ENCODE measurements around the gene PIP5K1B.

PIP5K1B gene

DNA sequence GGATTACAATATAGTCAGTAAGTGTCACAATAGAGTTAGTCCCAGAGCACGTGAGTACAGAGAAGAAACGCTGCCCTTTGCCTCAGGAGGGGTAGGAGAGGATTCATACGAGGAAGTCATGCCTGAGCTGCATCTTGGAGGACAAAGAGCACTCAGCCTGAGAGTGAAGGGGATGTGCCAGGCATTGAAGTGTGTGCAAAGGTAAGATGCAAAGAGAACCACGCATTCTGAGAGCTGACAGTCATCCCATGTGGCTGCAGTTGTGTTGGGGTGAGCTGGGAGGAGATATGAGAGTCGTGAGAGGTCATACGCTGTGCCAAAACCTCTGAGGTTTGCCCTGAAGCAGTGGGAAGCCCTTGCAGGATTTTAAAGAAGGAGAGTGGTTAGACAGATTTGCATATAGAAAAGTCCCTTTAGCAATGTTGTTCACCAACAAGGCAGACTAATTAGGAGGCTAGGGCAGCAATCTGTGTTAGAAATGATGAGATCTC is 97.5 kb downstream of the PIP5K1B start:
- in situ Hi-C loops (cut with HindIII; ENCODE audit: low sequenced_read_pairs) = no loop called here

DNA sequence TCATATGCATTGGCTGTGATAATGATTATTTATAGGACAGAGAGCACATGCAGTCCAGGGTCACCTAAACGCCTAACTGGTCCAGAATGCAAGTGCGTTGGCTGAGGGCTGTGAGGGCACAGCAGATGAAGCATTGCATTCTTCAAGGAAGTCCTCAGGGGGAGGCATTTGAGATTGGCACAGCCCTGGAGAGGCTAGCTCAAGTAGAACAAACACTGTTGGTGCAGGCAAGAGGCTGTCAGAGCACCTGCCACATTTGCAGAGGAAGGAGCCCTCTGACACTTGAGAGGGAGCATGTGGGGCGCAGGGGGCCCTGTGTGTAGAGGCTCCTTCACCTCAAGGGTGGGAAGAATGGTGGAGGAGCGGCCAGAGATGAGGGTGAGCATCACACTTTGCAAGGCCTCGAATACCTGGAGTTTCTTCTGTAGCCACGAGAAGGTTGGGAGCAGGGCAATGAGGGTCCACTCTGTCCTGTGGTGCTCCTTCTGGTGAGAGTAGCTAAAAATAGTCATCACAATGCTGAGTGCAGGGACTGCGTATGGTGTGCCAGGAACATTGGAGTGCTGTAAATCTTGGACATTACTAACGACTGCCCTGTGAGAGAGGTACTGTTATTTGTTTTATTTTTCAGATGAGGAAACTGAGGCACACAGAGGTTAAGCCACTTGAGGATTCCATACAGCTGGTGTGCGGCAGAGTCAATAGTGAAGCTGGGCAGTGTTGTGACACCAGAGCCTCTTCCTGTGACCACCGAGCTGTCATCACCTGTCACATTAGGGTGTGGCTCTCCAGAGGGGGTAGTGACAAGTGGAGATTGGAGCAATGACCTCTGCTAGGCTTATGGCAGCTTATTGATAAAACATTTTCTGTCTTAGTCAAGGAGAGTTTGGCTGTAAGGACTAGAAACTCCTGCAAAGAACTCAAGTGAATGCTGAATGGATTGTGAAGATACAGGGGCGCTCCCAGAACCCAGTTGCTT is 100.2 kb downstream of the PIP5K1B start:
- in situ Hi-C loops (cut with HindIII; ENCODE audit: low sequenced_read_pairs) = loop anchor here (5.0 kb wide), 1 partner anchor 37 kb away; no protein-coding TSS in a partner anchor

DNA sequence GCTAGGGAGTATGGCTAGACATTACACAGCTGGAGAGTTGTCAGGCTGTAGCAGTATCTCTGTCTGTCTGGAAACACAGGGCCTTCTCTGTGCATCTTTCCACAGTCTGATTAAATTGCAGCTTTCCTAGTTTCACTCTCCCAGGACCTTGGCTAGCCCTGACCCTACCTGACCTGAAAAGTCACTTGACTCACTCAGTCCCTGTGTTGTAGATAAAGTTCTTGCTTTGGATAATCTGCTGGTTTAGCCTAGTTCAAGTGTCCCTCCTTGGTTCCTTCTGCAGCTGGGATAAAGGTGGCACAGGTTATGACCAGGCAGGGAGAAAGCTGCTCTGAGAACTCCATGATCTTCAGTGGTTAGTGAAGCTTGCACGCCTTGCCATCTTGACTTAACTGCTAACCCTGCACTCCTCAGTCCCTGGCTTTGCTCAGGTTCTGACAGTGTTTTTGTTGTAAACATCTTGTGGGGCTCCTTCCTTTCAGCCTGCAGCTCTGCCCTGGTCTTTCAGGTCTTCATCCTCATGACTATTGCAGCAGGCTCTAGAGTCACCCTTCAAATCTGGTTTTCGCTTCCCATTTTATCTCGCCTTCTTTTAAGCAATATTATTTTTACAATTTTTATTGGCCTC is 101.0 kb downstream of the PIP5K1B start:
- in situ Hi-C loops (cut with HindIII; ENCODE audit: low sequenced_read_pairs) = loop anchor here (5.0 kb wide), 1 partner anchor 36 kb away; no protein-coding TSS in a partner anchor

DNA sequence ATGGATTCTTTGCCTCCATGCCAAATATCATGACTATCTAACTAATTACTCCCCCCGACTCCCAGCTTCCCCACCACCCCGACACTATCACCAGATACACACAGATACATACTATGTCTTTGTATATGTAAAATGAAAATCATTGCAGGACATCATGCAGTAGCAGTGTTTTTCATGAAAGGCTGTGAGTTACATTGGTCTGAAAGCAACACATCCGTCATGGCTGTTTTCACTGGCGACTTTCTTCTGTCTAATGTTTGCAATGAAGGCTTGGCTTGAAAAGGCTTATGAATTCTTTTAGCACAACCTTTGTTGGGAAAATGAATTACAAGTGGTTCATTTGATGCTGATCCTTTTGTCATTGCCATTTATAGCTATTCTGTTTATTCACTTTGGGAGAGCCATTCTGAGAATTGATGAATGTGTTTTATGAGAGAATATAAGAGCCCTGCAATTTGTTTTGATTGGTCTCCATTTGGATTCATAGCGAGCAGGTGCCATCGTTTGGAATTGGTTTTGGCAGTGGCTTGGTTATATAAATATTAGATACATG is 103.4 kb downstream of the PIP5K1B start:
- in situ Hi-C loops (cut with HindIII; ENCODE audit: low sequenced_read_pairs) = loop anchor here (5.0 kb wide), 1 partner anchor 34 kb away; no protein-coding TSS in a partner anchor

DNA sequence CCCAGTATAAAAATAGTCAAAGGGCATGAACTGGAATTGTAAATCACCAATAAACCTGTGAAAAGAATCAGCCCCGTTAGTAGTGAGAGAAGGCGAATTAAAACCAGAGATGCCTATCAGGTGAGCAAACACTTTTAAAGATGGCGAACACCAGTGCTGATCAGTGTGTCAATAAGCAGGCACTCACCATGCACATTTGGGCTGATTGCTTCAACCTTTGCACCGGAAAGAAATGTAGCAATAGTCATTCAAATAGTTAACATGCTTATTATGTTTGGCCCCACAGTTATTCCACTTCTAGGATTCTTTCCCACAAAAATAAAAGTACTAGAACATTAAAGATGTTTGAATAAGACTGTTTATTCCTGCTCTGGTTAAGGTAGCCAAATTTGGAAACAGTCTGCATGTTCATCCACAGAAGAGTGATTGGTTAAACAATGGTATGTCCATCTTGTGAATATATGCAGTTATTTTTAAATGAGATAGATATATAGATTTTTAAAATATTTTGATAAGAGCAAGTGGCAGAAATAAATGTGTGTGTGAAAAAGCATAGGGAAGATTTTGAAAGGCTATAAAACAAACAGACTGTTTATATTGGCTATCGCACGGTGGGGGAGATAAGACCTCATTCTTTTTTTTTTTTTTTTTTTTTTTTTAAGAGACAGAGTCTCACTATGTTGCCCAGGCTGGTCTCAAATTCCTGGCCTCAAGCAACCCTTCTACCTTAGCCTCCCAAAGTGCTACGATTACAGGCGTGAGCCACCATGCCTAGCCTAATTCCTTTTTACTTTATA is 112.2 kb downstream of the PIP5K1B start:
- in situ Hi-C loops (cut with HindIII; ENCODE audit: low sequenced_read_pairs) = no loop called here

DNA sequence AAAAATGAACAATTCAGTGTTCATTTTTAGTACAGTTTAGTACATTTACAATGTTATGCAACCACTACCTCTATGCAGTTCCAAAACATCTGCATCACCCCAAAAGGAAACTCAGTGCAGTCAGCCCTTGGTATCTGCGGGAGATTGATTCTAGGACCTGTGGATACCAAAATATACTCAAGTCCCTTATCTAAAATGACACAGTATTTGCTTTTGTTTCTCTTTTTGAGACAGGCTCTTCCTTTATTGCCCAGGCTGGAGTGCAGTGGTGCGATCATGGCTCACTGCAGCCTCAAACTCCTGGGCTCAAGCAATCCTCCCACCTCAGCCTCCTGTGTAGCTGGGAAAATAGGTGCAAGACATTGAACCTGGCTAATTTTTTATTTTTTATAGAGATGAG is 114.0 kb downstream of the PIP5K1B start:
- in situ Hi-C loops (cut with HindIII; ENCODE audit: low sequenced_read_pairs) = no loop called here

DNA sequence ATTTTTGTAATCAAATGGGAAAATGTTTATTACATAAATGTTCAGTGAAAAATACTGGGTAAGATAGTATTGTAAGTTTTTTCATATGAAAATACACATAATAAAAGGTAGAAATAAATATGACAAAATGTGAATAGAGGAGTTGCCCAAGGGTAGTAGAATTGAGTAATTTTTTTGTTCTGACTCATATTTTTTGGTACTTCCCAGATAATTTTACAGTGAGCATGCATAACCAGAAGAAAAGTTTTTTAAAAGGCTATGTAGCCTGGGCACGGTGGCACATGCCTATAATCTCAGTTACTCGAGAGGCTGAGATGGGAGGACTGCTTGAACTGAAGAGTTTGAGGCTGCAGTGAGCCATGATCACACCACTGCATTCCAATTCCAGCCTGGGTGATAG is 116.9 kb downstream of the PIP5K1B start:
- in situ Hi-C loops (cut with HindIII; ENCODE audit: low sequenced_read_pairs) = no loop called here

DNA sequence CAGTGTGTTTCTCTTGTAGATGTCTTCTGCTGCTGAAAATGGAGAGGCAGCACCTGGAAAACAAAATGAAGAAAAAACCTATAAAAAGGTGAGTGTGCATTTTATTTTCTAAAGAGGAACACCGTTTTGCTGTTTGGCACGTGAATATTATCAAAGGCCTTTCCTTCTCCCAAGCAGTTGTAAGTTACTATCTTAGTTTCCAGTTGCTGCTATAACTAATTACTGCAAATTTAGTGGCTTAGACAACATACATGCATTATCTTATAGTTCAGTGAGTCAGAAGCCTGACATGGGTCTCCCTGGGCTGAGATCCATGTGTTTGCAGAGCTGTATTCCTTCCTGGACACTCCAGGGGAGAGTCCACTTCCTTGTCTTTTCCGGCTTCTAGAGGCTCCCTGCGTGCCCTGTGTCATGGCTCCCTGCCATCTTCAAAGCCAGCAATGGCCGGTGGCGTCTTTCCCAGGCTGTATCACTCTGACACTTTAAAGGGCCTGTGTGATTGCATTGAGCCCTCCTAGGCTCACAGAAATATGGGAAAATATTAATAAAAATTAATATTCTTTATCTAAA is 117.6 kb downstream of the PIP5K1B start:
- in situ Hi-C loops (cut with HindIII; ENCODE audit: low sequenced_read_pairs) = no loop called here

DNA sequence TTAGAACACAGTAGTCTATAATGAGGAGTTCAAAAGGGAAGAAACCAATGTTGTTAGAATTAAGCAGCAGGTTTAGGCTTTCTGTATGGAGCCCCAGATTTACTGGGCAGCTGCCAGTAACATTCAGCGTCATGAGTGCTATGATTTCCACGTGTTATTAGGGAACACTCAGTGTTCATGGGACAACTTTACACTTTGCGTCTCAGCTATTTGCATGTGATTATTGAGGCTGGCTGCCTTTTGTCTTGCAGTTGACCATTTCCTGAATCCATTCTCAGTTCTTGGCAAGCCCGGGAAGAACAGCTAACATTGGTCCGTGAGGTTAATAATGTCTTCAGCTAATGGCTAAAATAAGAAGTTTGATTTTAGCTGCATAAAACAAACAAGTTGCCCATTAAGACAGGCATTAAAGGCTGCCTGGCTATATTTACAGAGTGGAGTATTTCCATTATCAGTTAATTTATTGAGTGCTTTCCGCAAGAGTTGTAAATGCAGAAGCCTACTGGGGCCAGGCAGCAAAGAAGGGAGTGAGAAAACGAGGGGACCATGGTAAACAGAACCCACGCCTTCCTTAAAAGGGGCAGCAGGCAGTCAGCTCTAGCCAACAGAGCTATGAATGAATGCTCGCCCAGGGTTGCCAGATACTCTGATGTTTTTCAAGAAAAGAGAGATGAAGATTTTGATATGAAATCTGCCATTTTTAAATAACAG is 120.9 kb downstream of the PIP5K1B start:
- in situ Hi-C loops (cut with HindIII; ENCODE audit: low sequenced_read_pairs) = no loop called here

DNA sequence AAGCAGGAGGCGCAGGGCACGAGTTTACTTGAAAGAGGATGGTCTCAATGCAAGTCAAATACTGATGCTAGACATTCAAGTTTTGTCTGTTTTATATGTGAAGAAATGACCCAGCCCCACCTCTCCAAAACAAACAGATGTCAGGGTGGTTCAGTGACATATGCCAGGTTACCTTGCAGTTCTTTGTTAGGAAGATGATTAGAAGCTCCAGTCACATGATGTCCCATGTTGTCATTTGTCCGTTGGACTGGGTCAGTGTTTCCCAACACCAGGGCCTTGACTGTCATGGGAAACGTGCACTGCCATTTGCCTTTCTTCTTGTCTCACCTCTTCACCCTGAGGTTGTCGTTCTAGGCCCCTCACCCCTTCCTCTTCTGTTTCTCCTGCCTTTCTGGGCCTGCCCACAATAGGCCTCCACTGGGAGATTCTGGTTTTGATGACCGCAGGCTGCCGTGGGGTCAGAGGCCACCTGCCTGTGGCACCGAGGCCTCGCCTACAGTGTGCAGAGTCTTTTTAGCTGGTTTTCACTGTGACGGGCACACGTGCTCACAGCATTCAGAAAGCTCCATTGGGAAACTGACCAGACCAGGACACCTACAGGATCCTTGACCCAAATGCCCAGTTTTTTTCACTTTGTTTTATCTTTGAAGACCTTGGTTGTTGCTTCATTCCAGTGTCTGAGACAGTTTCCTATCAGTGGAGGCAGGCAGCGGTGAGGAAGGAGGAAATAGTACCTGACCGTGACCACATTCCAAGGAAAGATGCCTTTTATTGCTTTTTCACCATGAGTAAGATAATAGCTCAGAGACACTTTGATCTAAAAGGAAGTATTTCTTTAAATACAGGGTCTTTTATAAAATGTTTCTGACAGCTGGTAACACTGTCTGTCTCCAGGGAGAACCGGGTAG is 123.1 kb downstream of the PIP5K1B start:
- in situ Hi-C loops (cut with HindIII; ENCODE audit: low sequenced_read_pairs) = no loop called here

DNA sequence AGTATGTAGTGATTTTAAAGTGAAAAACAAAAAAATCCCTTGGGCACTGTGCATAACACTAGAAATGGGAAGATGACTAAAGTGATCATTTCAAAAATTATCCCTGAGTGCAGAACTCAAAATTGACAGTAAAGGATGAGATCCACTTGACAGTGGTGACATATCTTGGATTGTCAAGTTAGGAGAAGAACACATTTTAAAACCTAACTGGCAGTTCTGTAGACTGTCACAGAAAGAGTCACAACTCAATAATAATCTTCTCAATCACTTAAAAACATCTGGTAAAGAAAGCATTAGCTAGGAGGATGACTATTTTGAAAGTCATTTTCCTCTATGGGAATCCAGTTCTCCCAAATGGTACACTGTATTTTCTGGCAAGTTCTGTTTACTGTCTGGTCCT is 127.1 kb downstream of the PIP5K1B start:
- in situ Hi-C loops (cut with HindIII; ENCODE audit: low sequenced_read_pairs) = no loop called here

DNA sequence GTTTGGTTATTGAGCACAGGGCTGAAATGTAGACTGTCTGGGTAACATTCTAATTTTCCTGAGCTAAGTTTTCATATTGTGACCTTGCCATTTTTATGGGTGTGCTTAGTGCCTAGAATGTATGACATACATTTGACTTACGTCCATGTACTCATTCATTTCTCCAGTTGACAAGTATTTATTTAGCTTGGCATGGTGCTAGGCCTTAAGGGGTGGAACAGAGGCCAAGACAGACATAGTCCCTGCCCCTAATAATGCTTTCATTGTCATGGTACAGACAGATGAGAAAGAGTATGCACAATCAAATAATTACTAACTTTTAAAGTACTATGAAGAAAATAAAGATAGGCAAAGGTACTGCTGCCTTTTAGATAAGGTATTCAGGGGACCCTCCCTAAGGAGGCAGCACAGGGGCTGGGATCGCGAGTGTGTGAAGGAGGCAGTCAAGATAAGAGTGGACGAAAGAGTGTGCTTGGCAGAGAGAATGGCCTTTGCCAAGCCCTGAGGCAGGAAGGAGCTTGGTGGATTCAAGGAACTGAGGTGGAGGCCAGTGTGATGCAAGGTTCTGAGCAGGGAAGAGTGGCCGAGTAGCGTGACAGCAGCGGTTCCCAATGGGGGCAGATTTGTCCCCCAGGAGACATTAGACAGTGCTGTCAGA is 128.0 kb downstream of the PIP5K1B start:
- in situ Hi-C loops (cut with HindIII; ENCODE audit: low sequenced_read_pairs) = no loop called here

DNA sequence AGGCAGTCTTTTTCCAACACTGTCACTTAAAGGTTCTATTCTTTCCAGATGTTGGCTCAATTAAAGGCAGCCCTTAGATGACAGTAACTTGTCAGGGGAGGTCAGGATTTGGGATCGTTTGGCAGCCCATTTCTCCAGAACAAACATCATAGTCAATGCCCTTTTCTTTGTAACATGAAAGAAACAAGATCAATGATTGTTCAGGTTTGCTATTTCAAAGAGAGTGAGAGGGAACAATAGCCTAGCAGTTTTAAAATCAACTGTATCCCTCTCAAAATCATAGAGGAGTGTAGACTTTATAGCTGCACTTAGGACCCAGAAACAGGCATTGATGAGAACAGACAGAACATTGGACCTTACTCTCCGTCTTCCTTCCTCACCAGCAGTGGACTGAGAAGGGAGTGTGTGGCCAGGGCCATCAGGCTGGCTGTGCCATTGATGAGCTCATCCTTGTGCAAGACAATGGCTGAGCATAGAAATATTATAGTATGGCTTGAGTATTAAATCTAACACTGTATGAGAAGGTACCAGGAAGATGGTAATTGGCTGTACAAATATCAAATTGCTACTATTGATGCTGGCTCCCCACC is 130.0 kb downstream of the PIP5K1B start:
- in situ Hi-C loops (cut with HindIII; ENCODE audit: low sequenced_read_pairs) = no loop called here

DNA sequence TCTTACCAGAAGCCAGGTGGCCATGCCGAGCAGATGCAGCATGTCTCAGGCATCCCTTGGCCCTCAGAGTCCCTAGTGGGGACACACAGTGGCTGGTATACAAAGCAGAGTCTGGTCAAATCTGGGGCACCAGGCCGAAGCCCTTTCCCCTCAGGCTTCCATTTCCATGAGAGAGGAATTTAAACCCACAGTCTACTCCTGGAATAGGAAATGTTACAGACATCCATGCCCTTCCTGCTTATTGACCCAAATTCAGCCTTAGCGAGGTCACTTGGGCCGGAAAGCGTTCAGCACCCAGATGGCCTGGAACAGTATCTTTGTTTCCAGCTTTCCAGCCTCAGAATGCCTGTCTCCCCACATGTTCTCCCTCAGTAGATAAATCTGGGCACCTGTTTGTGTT is 131.7 kb downstream of the PIP5K1B start:
- in situ Hi-C loops (cut with HindIII; ENCODE audit: low sequenced_read_pairs) = no loop called here

DNA sequence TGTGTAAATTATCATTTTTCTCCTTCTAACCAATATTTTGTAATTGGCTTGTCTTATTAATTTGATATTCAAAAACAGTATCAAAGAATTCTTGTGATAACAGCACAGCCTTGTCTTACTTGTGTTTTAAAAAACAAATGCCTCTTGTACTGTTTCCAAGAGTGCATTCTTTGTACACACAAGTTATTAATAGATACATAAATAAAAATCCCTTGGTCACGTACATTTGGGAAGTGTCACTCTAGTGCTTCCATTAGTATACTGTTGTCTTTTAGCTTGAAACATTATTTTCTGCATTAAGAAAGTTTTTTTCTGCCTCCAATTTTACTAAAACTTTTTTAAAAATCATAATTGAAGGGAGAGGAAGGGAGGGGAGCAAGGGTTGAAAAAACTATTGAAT is 133.2 kb downstream of the PIP5K1B start:
- in situ Hi-C loops (cut with HindIII; ENCODE audit: low sequenced_read_pairs) = no loop called here

DNA sequence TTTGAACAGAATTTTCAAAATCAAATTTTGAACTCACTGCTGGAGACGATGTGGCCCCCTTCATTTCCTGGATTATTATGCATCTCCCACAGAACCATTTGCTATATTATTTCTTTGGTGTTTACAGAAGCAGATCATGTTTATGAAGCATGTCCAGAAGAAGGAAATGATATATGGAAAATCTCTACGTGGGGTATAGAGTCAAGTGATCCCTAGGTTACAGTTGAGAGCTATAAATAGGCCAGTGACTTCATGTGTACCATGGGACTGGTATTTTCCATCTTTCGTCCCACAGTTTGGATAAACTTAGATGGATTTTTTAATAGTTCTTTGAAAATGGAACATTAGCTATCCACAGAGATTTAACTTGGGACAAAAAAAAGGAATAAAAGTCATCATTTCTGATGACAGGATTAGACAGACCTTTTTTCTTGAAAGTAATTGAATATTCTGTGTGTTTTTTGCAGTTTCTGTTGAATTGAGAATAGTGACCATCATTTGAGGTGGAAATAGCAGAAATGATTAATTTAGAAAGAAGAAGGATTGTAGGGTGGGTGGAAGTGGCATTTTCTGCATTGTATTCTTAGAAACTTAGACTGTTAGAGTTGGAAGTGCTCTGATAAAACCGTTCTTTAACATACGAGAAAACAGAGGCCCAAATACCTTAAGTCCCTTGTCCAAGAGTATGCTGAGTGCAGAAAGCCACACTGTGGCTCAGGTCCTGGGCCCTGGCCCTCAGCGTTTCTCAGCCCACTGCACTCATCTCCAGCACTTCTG is 136.4 kb downstream of the PIP5K1B start:
- in situ Hi-C loops (cut with HindIII; ENCODE audit: low sequenced_read_pairs) = loop anchor here (5.0 kb wide), 1 partner anchor 34 kb away; no protein-coding TSS in a partner anchor

DNA sequence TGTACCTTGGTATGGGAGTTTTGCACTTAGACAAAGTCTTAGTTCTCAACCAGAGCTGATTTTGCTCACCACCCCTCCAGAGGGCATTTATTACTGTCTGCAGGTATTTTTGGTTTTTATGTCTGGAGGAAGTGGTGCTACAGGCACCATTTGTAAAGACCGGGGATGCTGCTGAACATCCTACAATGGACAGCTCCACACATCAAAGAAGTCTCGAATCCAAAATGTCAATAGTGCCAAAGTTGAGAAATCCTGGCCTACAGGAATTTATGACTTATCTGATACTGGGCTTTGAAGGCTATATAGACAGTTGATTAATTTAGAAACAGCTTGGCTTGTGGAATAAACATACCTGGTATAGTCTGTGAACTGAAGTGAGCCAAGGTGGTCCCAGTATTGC is 137.5 kb downstream of the PIP5K1B start:
- in situ Hi-C loops (cut with HindIII; ENCODE audit: low sequenced_read_pairs) = loop anchor here (5.0 kb wide), 1 partner anchor 35 kb away; no protein-coding TSS in a partner anchor
